Measurements from ENCODE around the gene ITGAL.

DNA sequence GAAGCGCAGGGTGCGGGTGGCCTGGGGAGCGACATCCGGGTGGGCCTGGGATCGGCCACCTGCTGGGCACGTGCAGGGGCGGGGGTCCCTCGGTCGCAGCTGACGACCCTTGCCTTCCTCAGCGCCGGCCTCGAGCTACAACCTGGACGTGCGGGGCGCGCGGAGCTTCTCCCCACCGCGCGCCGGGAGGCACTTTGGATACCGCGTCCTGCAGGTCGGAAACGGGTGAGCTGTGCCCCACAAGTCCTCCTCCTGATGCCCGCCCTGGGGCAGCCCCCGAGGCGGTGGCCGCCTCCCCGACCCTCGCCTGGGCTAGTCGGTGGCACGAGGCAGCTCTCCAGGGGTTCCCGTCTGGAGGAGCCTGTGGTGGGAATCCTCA is 1.5 kb downstream of the ITGAL start:
- TF ChIP-seq, protein P1, sequence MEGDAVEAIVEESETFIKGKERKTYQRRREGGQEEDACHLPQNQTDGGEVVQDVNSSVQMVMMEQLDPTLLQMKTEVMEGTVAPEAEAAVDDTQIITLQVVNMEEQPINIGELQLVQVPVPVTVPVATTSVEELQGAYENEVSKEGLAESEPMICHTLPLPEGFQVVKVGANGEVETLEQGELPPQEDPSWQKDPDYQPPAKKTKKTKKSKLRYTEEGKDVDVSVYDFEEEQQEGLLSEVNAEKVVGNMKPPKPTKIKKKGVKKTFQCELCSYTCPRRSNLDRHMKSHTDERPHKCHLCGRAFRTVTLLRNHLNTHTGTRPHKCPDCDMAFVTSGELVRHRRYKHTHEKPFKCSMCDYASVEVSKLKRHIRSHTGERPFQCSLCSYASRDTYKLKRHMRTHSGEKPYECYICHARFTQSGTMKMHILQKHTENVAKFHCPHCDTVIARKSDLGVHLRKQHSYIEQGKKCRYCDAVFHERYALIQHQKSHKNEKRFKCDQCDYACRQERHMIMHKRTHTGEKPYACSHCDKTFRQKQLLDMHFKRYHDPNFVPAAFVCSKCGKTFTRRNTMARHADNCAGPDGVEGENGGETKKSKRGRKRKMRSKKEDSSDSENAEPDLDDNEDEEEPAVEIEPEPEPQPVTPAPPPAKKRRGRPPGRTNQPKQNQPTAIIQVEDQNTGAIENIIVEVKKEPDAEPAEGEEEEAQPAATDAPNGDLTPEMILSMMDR (IDR thresholded peaks at IDR 0.05; ENCODE audit: low read depth, low read length, missing input control), result no peak
- no peak for TF ChIP-seq JUND (IDR thresholded peaks at IDR 0.05)
- TF ChIP-seq SP1 (IDR thresholded peaks at IDR 0.05), result no peak
- no peak for TF ChIP-seq HNF4G (IDR thresholded peaks at IDR 0.05)
- TF ChIP-seq FOXA1 (IDR thresholded peaks at IDR 0.05), result no peak
- TF ChIP-seq, protein P2, sequence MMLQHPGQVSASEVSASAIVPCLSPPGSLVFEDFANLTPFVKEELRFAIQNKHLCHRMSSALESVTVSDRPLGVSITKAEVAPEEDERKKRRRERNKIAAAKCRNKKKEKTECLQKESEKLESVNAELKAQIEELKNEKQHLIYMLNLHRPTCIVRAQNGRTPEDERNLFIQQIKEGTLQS (IDR thresholded peaks at IDR 0.05), result no peak
- TF ChIP-seq GABPA (IDR thresholded peaks at IDR 0.05 in 1 of 2, conservative IDR thresholded peaks at IDR 0.05 in 1 of 2), result no peak
- TF ChIP-seq, protein P3, sequence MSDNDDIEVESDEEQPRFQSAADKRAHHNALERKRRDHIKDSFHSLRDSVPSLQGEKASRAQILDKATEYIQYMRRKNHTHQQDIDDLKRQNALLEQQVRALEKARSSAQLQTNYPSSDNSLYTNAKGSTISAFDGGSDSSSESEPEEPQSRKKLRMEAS (IDR thresholded peaks at IDR 0.05), result no peak
- TF ChIP-seq, protein P4, sequence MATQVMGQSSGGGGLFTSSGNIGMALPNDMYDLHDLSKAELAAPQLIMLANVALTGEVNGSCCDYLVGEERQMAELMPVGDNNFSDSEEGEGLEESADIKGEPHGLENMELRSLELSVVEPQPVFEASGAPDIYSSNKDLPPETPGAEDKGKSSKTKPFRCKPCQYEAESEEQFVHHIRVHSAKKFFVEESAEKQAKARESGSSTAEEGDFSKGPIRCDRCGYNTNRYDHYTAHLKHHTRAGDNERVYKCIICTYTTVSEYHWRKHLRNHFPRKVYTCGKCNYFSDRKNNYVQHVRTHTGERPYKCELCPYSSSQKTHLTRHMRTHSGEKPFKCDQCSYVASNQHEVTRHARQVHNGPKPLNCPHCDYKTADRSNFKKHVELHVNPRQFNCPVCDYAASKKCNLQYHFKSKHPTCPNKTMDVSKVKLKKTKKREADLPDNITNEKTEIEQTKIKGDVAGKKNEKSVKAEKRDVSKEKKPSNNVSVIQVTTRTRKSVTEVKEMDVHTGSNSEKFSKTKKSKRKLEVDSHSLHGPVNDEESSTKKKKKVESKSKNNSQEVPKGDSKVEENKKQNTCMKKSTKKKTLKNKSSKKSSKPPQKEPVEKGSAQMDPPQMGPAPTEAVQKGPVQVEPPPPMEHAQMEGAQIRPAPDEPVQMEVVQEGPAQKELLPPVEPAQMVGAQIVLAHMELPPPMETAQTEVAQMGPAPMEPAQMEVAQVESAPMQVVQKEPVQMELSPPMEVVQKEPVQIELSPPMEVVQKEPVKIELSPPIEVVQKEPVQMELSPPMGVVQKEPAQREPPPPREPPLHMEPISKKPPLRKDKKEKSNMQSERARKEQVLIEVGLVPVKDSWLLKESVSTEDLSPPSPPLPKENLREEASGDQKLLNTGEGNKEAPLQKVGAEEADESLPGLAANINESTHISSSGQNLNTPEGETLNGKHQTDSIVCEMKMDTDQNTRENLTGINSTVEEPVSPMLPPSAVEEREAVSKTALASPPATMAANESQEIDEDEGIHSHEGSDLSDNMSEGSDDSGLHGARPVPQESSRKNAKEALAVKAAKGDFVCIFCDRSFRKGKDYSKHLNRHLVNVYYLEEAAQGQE (IDR thresholded peaks at IDR 0.05), result no peak
- TF ChIP-seq EGR1 (IDR thresholded peaks at IDR 0.05; ENCODE audit: low read depth in 2 of 2), result no peak
- no peak for TF ChIP-seq TAF1 (conservative IDR thresholded peaks at IDR 0.05)
- TF ChIP-seq, protein P5, sequence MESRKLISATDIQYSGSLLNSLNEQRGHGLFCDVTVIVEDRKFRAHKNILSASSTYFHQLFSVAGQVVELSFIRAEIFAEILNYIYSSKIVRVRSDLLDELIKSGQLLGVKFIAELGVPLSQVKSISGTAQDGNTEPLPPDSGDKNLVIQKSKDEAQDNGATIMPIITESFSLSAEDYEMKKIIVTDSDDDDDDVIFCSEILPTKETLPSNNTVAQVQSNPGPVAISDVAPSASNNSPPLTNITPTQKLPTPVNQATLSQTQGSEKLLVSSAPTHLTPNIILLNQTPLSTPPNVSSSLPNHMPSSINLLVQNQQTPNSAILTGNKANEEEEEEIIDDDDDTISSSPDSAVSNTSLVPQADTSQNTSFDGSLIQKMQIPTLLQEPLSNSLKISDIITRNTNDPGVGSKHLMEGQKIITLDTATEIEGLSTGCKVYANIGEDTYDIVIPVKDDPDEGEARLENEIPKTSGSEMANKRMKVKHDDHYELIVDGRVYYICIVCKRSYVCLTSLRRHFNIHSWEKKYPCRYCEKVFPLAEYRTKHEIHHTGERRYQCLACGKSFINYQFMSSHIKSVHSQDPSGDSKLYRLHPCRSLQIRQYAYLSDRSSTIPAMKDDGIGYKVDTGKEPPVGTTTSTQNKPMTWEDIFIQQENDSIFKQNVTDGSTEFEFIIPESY (IDR thresholded peaks at IDR 0.05), result no peak
- TF ChIP-seq YY1 (IDR thresholded peaks at IDR 0.05), result no peak
